ENCODE results near the gene FAM219A.

The FAM219A gene

GRCh38 chr9:34498553-34498952 is 40.2 kb upstream of the FAM219A start:
- TF ChIP-seq CTCF (conservative IDR thresholded peaks at IDR 0.05; ENCODE audit: control insufficient read depth, insufficient read depth, low read depth, low read length): no peak
- H3K4me3 ChIP-seq (ENCODE audit: control insufficient read depth, low read depth, low read length): no peak overlapping the region
- DNase-seq (ENCODE audit: low read depth): no peak

GRCh38 chr9:34496149-34496712 is 37.9 kb upstream of the FAM219A start:
- DNase-seq (ENCODE audit: low read depth): peak; percentile 55
- no peak for TF ChIP-seq CTCF (conservative IDR thresholded peaks at IDR 0.05; ENCODE audit: control insufficient read depth, insufficient read depth, low read depth, low read length)
- no peak overlapping the region for H3K4me3 ChIP-seq (ENCODE audit: control insufficient read depth, low read depth, low read length)

- H3K4me3 ChIP-seq (ENCODE audit: control insufficient read depth, low read depth, low read length): no peak overlapping the region
- TF ChIP-seq CTCF (conservative IDR thresholded peaks at IDR 0.05; ENCODE audit: control insufficient read depth, insufficient read depth, low read depth, low read length): no peak
- peak; percentile 45 for DNase-seq (ENCODE audit: low read depth)
Measured at GRCh38 chr9:34493972-34494535, 35.7 kb upstream of the FAM219A start.

GRCh38 chr9:34492051-34492450 is 33.7 kb upstream of the FAM219A start:
- no peak for TF ChIP-seq CTCF (conservative IDR thresholded peaks at IDR 0.05; ENCODE audit: control insufficient read depth, insufficient read depth, low read depth, low read length)
- no peak overlapping the region for H3K4me3 ChIP-seq (ENCODE audit: control insufficient read depth, low read depth, low read length)
- DNase-seq (ENCODE audit: low read depth): no peak

GRCh38 chr9:34491596-34491995 is 33.2 kb upstream of the FAM219A start:
- no peak for TF ChIP-seq CTCF (conservative IDR thresholded peaks at IDR 0.05; ENCODE audit: control insufficient read depth, insufficient read depth, low read depth, low read length)
- no peak overlapping the region for H3K4me3 ChIP-seq (ENCODE audit: control insufficient read depth, low read depth, low read length)
- no peak for DNase-seq (ENCODE audit: low read depth)

GRCh38 chr9:34490760-34491159 is 32.4 kb upstream of the FAM219A start:
- no peak for TF ChIP-seq CTCF (conservative IDR thresholded peaks at IDR 0.05; ENCODE audit: control insufficient read depth, insufficient read depth, low read depth, low read length)
- DNase-seq (ENCODE audit: low read depth): no peak
- H3K4me3 ChIP-seq (ENCODE audit: control insufficient read depth, low read depth, low read length): no peak overlapping the region

All from fibroblast of mammary gland (primary cell).